ENCODE data around the gene WNK2. TPM values are rescaled to one million over a fixed set of nuclear protein-coding genes. Genes with fewer than 3 reads are reported as not detected.

The WNK2 gene
- total RNA-seq, 2 donors from 2014 or later = 174 to 175 TPM

DNA sequence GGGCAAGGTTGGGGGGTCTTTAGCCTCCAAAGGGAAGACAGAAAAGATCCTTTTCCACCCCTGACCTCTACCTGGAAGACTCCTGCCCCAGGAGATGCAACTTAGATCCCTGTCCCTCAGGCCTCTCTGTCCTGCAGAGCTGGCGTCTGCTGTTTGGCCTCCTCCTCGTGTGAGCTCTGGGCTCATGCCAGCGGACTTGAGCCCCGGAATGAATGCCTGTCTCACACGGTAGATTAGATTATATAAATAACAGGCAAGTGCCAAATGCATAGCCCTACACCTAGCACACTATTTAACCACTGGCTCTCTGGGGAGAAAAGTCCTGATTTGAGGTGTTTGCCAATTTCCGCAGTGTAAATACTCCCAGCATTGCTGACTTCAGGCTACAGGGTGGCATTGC lies 1.4 kb upstream of the WNK2 start:
- no peak for DNase-seq
- ATAC-seq = no peak

DNA sequence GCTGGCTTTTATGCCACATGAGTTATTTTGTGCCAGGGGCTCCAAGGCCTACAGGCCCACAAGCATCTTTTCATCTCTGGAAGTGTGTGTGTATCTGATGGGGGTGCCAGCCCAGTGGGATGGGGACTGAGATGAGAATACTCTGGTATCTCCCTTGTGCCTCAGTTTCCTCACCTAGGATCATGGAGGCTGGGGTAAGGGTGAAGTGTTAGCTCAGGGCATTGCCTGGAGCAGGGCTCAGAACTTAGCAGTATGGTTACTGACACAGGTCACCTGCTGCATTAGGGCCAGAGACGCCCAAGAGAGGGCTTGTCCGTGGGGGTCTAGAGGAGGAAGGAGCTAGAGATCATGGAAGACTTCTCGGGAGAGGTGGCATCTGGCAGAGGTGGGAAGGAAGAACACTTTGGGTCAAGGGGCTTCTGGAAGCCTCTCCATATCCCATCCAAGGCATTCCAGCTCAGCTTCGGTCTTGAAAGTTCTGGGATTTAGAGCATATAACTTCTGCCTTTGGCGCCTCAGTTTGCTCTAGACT lies 742 bp upstream of the WNK2 start:
- ATAC-seq (no peak), DNase-seq (no peak)
- intact Hi-C loops (cut with DNase I) = no loop called here

More for the DNA sequence above, 1.4 kb upstream of the WNK2 start:
- intact Hi-C loops (cut with DNase I) = no loop called here

DNA sequence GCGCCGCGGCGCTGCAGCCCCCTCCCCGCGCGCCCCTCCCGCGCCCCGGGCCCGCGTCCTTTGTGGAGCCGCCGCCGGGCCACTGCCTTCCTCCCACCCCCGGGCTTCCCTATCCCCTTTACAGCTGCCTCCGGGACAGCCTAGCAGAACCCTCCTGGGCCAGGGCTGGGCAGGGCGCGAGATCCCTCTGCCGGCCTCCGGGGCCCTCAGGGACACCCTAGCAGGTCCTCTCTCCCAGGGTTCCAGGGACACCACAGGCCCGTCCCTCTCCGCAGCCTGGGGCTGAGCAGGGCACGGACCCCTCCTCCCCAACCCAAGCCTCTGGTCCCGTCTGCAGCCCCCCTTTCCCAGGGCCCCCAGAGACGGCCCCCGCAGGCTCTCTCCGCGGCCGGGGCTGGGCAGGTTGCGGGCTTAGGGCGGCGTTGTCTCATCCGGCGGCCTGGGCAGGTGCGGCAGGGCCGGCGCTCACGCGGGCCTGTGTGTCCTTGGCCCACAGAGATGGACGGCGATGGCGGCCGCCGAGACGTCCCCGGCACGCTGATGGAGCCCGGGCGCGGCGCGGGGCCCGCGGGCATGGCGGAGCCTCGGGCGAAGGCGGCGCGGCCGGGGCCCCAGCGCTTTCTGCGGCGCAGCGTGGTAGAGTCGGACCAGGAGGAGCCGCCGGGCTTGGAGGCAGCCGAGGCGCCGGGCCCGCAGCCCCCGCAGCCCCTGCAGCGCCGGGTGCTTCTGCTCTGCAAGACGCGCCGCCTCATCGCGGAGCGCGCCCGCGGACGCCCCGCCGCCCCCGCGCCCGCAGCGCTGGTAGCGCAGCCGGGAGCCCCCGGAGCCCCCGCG lies 710 bp downstream of the WNK2 start:
- DNase-seq (no peak), ATAC-seq (peak; percentile 6 to 11)
- intact Hi-C loops (cut with DNase I) = no loop called here

DNA sequence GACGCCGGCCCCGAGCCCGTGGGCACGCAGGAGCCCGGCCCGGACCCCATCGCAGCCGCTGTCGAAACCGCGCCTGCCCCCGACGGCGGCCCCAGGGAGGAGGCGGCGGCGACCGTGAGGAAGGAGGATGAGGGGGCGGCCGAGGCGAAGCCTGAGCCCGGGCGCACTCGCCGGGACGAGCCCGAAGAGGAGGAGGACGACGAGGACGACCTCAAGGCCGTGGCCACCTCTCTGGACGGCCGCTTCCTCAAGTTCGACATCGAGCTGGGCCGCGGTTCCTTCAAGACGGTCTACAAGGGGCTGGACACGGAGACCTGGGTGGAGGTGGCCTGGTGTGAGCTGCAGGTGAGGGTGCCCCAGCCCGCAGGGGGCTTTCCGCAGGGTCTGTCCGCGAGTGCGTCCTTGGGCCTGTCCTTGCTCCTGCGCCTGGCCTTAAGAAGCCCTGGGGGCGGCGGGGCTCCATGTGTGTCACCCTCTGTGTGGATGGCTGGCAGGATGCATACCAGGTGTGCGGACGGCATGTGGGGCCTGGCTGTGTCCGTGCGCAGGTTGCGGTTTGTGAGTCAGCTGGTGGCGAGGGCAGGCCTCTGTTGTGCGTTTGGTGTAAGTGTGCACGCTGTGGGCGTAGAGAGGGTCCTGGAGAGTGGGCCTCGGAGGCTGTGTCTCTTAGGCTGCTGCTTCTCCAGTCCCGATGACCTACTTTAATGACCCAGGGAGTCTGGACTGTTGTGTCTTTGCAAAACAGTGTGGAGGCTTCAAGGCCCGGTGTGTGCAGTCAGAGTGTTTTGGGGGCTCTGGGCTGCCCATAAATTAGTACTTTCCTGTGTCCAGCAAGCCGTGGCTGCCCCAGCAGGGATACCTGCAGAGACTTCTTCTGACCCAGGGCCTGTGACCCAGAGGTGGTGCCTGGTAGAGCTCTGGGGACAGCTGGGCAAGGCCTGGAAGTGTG lies 1.6 kb downstream of the WNK2 start:
- DNase-seq = no peak
- ATAC-seq = no peak
- intact Hi-C loops (cut with DNase I) = no loop called here

DNA sequence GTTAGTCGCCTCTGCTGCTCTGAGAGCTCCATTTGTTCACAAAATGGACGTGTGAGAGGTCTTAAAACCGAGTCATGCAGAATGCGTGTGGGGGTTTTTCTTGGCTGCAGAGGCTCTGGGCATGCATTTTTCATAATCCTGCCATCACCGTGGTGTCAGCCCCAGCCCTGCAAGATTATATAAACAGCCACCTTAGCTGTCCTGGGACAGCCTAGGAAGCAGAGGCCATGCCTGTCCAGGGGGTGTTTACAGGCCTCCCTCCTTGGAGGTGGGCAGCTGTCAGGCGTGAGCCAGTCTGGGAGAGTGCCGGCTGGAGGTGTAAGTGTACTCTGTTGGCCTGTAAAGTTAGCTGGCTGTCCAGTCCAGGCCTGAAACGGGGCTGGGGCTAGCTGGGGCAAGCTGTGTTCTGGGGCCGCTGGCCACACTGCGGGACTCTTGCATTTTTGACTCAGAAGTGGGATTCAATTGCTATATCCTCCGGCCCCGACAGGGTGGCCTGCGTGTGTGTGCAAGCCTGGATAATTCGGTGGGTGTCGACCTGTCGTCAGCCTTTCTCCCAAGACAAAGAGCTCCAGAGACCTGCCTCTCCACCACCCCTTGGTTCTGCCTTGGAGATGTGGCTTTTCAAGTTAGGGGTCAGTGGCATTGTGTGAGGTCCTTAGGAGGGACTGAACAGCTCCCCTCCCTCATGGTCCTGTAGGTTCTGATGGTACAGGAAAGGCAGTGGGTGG lies 2.4 kb downstream of the WNK2 start:
- DNase-seq = no peak
- intact Hi-C loops (cut with DNase I) = no loop called here

DNA sequence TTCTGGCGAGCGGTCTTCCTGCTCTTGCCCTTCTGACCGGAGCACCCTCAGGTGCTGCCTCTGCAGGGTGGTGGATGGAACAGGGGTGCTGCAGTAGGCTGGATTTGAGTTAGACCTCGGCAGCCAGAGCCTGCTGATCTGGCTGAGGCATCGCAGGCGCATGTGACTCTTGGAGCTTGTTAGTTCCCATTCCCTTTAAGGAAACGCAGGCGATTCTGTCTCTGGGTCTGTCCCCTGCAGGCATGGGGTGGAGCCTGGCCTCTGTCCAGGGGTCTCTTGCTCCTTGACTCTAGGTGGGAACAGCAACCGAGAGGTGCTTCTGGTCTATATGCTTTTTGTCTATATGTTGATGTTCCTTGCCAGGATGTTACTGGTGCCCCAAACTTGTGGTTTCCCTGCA lies 3.1 kb downstream of the WNK2 start:
- DNase-seq = peak; percentile 58
- peak; percentile 33 to 39 for ATAC-seq
- intact Hi-C loops (cut with DNase I) = no loop called here

More for the DNA sequence above, 2.4 kb downstream of the WNK2 start:
- no peak for ATAC-seq

DNA sequence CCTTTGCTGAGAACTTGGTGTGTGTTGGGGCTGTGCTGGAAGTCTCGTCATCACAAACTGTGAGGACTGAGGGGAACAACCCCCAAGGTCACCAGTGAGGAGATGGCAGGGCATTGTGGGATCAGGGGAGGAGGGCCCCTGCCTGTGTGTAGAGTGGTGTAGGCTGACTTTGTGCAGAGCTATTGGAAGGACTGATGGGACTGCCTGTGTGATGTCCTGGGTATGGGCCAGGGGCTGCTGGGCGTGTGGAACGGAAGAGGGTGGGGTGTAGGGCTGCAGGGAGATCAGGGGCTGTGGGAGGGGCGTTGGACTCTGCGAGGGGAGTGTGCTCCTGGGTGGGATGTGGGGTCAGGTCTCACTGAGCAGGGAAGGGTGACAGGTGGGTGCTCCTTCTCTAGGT lies 3.6 kb downstream of the WNK2 start:
- DNase-seq = no peak
- intact Hi-C loops (cut with DNase I) = no loop called here
- peak; percentile 35 to 52 for ATAC-seq

DNA sequence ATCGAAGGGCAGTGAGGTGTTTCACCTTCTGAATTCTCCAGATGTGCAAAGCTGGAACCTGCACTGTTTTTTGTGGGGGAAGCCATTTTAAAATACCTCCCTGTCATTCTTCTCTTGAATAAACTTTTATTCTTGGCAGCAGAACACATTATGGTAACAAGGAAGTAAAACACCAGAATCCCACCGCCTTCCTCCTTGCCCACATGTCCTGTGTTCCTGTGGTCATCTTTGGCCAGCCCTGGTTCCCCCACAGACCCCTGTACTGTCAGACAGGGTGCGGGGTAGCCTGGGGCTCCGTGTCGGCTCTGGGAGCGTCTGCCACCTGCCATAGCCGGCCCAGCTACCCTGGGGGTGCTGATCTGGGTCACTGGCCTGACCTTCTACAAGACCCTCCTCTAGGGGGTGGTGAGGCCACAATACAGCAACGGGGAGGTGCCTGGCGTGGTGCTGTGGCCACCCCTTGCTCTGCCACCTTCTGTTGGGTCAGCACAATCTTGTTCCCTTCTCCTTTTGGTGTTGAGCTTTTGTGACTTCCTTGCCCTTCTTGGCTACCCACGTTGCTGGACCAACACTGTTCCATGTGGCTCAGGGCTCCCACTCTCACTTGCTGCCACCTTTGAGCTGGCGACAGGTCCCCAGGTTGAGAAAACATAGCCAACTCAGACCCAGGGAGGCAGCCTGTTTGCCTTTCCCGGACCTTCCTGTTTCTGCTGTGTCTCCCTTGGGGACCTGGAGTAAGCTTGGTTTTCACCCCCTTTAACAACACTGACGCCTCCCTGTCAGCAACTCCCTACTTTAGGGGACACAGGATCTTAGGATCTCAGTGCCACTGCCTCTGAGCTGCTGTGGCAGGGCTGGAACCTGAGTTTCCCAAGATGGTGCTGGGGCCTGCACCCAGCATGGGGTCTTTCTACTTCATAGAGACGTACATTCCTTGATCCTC lies 4.8 kb downstream of the WNK2 start:
- ATAC-seq (no peak), DNase-seq (peak; percentile 16)

DNA sequence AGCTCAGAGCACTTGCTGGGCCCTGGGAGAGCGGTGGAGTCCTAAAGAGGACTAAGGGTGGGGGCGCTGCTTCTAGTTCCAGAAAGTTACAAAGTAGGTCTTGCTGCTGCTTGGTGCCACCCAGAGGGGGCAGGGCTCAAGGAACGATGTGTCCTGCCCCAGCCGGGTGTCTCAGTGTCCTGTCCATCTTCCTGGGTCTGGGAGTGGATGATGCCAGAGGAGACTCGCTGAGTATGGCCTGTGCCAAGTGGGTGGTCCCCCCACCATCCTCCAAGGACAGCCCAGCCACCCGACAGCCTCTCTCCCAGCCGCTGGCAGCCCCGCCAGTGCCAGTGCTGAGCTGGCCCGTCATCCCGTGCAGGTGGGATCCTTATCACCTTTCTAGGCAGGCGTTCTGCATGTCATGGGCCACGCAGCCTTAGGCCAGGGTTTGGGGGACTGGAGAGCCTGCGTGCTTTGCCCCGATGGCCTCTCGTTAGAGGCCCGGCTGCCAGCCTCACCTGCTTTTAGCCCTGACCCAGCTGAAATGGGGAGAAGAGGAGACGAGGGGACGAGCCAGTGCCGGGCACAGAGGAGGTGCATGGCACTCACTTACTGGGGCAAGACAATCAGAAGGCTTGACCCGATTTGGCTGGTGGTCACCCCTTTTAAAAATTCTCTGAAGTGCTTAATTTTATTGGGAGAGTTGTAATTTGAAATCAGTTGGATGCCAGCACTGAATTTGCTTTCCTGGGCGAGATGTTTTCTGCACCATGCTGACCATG lies 5.6 kb downstream of the WNK2 start:
- intact Hi-C loops (cut with DNase I) = no loop called here
- peak; percentile 11 to 69 for ATAC-seq
- peak; percentile 55 for DNase-seq

More for the DNA sequence above, 4.8 kb downstream of the WNK2 start:
- intact Hi-C loops (cut with DNase I) = no loop called here

DNA sequence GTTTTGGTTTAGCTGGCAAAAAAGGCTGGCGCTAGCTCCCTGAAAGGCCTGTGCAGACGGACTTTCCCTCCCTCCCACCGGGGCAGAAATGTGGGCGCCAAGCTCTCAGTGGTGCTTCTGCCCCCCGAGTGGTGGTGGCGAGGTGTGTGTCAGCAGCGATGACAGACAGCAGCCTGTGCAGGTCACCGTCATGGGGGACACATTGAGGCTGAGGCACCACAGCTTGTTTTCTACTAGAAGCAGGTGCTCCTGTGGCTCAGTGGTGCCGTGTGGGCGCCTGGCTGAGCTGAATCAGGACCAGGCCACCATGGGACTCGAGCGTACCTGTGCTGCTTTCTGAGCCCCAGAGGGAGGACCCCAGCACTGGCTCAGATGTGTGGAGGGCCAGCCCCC lies 6.2 kb downstream of the WNK2 start:
- intact Hi-C loops (cut with DNase I) = no loop called here
- ATAC-seq = no peak
- DNase-seq = peak; percentile 11

DNA sequence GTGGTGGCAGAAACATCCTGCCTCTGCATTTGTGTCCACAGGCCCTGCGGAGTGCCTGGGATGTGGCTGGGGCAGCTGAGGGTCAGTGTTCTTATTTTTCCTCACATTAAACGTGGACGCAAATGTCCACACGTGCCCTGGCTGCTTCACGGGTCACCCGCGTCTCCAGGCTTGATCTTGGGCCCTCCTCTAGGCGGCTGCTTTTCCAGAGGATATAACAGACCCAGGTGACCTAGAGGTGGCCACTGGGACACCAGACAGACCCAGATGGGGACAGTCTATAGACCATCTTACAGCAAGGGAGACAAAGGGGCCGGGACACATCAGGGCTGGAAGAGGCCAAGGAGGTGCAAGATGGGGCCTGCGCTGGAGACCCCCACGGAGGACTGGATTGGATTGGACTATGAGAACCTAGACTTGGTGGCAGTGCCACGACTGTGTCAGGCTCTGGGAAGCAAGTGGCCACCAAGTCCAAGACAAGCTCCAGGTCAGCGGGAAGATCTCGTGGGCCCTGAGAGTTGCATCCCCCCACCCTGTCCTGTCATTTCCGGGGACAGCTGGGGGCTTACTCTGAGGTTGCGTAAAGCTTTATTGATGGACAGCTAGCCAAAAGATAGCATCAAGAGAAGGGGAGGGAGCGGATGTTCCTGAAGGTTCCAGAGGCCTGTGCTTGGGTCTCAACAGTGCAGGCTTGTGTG lies 6.9 kb downstream of the WNK2 start:
- DNase-seq (peak; percentile 11), ATAC-seq (no peak)
- intact Hi-C loops (cut with DNase I) = no loop called here

DNA sequence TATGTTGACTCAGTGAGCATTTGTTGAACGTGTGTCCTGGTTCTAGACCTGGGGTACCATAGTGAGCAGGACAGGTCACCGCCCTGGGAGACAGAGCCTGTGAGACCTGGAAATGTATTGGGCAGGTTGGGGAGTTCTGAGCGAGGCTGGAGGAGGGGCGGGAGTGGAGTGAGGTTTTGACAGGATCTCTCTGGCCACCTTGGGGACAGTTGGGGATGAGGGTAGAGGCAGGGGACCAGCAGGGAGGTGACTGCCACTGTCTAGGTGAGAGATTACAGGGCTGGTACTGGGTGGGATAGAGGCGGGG lies 7.4 kb downstream of the WNK2 start:
- ATAC-seq = no peak
- intact Hi-C loops (cut with DNase I) = no loop called here
- no peak for DNase-seq

DNA sequence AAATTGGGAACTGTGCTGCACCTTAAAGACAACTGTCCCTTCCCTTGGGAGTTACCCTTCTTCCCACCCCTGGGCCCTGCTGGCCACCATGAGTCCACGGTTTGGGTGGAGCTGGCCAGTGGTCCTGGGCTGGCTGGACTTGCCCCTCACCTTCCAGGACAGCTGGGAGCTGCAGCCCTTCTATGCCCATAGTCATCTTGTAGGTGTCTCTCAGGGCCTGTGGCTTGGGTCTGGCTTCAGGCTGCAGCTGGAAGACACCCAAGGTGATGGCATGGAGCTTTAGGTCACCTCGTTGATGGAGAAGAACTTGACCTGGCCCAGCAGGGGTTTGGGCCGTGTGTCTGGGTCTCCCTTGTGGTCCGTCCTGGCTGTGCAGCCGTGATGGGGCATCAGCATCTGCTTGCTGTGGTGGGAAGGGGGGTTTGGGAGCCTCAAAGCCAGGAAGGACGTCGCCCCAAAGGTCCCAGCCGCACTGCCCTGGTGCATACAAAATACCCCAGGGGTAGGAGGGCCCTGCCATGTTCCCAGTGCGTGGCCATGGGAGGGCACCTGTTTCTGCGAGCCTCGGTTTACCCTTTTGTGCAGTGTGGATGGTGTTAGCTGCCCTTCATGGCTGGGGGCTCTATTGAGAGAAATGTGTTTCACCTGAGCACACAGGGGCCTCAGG lies 8.9 kb downstream of the WNK2 start:
- ATAC-seq = no peak

DNA sequence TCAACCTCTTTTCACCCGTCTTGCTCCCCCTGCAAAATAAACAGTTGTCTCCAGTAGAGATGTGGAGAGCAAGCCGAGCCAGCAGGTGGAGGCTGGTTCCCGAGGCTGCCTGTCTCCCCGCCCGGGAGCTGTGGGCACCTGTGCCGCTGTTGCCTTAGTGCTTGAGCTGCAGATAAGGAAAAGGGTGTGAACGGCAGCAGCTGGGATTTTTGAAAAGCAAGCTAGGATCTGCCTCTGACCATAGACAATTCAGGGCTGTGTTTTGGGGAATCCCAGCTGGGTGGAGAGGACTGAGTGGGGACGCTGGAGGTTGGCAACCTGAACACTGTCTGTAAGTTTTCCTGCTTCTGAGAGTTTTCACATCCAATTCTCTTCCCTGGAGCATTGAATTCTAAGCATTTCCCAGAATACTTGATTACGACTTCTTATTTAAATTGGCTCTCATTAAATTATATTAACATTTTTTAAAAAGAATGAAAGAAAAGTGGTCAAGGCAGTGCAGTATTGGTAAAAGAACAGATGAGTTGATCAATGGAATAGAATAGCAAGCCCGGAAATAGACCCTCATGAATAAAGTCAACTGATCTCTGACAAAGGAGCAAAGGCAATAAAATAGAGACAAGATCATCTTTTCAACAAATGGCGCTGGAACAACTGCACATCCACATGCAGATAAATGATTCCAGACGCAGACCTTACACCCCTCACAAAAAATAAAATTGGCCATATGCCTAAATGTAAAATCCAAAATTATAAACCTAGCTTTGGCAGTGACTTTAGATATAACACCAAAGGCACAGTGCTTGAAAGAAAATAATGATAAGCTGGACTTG lies 9.7 kb downstream of the WNK2 start:
- peak; percentile 22 for DNase-seq

More for the DNA sequence above, 8.9 kb downstream of the WNK2 start:
- DNase-seq = peak; percentile 7
- intact Hi-C loops (cut with DNase I) = no loop called here

DNA sequence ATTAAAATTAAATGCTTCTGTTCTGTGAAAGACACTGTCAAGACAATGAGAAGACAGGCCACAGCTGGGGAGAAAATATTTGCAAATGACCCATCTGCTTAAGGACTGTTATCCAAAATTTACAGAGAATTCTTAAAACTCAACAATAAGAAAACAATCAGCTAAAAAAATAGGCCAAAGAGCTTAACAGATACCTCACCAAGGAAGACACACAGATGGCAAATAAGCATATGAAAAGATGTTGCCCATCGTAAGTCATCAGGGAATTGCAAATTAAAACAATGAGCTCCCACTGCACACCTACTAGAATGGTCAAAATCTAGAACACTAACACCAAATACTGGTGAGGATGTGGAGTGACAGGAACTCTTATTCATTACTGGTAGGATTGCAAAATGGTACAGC lies 10.3 kb downstream of the WNK2 start:
- ATAC-seq = no peak
- intact Hi-C loops (cut with DNase I) = no loop called here

More for the DNA sequence above, 9.7 kb downstream of the WNK2 start:
- intact Hi-C loops (cut with DNase I) = no loop called here
- ATAC-seq = no peak

DNA sequence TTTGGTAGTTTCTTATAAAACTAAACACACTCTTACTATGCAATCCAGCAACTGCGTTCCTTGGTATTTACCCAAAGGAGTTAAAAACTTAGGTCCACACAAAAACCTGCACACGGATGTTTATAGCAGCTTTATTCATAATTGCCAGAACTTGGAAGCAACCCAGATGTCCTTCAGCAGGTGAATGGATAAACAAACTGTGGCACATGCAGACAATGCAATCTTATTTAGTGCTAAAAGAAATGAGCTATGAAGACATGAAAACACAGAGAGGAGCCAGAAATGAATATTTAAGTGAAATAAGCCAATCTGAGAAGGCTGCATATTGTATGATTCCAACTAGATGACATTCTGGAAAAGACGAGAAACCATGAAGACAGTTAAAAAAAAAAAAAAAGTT lies 10.7 kb downstream of the WNK2 start:
- intact Hi-C loops (cut with DNase I) = no loop called here
- no peak for ATAC-seq
- no peak for DNase-seq

More for the DNA sequence above, 10.3 kb downstream of the WNK2 start:
- no peak for DNase-seq

All from left cardiac atrium (tissue), 4 donors.